GM21381 (cell line): ENCODE results near the gene CADPS.

Experiments used
- ATAC-seq: cut with Tn5 transposase; IDR thresholded peaks from one replicate; pipeline ENCODE4 v1.9.1; 2021; ENCODE audit warnings: mild to moderate bottlenecking, moderate library complexity; ENCODE audit not compliant: unreplicated experiment

Gene CADPS

DNA sequence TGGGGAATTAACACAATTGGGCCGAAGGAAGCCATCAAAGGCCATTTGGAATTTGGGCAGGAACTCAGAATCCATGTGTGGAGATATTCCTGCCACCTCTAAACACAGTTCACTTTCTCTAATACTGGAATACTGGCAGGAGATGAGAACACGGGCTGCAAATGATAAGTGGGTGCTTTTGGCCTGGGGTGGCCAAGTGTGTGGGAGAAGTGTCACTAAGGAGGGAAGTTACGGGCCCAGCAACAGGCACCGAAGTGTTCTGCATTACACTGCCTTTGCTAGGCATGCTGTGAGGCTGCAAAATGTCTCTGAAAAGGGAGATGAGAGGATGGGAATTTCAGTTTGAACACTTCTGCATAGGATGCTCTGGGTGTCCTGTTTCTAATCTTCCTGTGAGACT lies 412.4 kb downstream of the CADPS start:
- no peak for ATAC-seq

DNA sequence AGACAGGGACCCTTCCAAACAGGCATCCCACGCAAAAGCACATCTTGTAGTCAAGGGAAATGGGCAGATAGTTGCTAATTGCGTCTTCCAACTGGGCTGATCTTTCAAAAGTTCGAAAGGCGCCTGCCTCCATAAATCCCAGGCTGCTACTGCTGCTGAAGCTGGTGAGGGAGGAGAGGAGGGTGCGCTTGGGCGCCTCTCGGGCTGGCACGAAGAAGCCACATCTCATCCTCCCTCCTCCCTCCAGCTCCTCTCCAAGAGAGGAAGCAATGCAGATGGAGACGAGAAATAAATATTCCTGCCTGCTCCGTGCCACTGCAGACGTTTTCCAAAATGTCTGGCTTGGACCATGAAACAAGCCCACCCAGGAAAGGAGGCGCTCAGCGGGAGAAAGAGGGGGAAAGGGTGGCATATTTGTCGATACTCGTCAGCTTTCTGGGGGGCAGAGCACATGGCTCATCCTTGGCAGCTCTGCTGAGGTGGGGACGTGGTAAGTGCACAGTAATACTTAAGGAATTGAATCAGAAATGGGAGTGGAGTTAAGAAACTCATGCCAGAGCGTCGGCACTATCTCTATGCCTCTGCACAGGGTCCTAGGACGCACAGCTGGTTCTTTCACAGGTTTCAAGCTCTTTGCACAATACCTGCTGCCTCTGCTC lies 413.0 kb downstream of the CADPS start:
- ATAC-seq: no peak

DNA sequence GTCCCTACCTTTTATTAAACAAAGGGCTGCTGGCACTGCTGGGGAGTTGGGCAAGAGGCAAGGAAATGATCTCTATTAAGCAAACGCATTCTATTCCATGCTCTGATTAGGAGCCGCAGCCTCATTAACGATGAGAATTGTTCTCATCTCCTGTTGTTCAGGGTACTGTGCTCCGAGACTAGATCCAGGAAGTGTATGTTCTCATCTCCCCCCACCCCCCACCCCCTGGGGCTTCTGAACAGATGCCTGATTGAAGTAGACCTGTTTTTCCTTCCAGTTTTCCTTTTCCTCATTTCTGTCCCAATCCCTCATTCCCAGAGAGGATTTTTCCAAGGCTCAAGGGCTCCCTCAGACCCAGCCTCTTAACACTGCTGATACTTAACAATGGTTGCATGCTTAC lies 420.3 kb downstream of the CADPS start:
- ATAC-seq: no peak

DNA sequence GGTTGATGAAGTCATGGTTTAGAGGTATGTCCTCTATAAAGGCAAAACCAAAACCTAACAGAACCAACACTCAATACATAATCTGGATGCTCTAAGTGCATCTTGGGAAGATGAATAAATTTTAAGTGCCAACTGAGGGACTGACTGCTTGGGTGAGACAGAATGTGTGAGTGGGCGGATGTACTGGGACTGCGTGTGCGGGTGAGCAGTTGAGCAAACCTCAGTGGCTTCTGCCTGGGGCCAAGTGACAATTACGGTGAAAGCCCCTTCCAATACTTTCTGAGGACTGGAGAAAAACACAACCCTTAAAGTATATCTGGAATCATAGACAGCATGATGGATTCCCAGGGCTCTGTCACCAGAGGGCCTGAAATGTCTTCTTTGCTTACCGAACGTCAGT lies 421.8 kb downstream of the CADPS start:
- no peak for ATAC-seq

DNA sequence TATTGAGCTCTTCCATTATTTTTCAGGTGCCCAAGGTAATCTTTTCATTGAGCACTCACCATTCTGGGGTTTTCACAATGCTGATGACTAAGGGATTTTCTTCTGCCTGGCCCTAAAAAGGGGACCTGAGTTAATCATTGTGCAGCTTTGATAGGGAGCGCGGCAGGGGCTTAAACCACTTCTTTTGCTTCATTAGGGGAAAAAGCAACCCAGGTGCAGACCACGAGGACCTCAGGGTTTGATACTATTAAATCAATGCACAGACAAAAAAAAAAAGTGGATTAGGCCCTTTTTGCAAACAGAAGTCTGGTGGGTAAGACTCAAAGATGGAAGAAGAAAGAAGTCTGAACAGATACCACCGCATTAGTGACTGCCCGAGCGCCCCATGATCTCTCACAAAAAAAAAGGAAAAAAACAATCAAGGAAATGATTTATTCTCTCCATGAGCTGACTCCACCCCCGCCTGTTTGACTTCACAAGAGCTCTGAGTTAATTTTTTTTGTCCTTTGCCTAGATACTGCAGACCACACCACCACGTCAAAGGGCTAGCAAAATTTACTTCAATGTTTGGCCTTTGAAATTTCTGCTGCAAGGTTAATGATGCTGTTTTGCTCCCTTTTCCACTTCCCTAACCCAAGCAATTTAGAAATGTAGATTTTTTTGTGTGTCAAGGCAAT lies 423.9 kb downstream of the CADPS start:
- no peak for ATAC-seq

DNA sequence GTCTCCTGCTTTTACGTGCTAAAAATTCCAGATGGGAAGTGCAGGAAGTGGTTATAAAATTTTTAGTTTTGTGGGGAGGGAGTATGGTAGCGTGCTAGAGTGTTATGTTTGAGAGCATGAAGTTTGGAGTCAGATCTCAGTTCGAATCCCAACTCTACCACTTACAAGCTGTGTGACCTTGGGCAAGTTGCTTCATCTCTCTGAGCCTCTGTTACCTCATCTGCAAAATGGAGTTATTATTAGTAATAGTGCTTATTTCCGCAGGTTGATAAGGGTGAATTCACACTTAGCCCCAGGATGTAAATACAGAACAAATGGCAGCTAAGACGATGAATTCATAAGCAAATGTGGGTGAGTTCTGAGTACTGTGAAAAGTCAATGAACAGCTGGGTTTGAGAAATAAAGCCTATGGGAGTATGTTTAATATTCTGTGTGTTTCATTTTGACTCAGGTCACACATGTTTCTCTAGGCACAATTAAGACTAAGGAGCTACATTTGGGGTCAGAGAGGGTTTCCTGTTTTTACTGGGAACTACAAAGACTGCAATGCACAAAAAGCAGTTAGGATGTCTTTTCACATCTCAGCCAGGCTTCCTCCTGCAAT lies 428.8 kb downstream of the CADPS start:
- no peak for ATAC-seq

DNA sequence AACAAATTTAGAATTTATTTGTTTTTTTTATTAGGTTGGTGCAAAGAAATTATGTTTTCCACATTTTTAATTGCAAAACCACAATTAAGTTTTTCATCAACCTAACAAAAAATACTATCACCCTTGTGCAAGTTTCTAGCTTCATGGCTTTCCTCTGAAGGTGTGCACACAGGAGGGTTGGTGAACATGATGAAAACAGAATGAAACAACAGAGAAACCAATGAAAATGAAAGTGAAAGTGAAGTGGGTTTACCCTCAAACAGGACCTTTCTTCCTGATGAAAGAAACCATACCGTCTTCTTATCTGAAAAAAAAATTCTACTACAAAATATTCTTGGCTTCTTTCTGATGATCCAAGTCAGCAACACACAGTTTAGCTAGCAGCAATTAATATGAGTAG lies 429.9 kb downstream of the CADPS start:
- ATAC-seq: no peak

DNA sequence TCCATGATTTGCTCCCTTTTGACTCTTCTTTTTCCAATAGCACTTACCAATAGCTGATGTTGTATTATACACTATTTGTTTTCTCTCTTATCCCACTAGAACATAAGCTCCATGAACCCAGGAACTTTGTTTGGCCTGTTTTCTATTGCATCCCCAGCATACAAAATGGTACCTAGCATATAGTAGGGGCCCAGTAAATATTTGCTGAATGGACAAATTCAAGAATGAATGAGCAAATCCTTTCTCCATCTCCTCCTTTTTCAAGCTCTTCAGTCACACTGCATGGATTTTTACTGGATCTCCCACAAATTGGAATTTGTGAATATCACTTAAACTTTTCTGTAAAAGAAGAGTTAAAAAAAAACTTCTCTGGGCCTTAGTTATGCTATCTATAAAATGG lies 435.2 kb downstream of the CADPS start:
- no peak for ATAC-seq

DNA sequence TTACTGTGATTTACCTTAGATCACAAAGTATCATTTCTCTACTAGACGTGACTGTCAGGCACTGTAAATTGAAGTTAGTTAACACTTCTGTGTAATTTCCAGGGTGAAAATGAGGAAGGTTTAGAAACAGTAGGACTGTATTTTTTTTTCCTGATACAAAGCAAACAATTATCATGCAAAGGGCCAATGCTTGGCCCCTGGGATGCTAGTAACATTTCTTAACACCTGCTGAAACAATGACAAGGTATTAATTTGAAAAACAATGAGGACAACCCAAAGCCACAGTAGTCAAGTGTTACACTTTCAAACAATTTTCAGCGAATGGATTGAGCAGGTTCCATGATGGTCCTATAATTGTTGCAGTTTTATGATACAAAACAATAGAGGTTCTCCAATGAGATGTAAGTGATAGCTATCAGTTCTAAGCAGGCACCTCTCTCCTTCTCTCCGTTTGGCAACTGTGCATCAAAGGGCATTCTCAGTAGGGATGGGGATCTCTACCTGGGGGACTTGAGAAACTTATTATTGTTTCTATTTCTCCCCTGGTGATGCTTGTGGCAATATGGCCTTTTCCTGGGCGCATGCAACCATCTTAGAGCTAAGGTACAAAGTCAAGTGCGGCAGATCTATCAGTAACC lies 435.9 kb downstream of the CADPS start:
- no peak for ATAC-seq

DNA sequence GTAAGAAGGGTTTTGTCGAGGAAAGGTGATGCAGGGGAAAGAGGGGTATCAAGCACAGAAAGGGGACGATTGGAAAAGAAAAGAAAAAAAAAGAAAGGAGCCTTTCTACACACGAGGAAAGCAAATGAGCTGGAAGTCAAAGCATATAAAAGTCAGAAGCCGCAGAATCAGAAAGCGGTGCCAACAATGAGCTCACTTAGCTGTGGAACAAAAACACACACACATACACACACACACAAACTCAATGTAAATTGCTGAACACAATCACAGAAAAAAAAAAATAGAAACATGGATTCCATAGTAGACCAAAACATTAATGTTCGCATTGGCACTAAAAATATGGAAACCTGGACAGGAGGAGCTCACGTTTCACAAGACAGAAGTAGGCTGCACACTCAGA lies 438.4 kb downstream of the CADPS start:
- ATAC-seq: no peak

DNA sequence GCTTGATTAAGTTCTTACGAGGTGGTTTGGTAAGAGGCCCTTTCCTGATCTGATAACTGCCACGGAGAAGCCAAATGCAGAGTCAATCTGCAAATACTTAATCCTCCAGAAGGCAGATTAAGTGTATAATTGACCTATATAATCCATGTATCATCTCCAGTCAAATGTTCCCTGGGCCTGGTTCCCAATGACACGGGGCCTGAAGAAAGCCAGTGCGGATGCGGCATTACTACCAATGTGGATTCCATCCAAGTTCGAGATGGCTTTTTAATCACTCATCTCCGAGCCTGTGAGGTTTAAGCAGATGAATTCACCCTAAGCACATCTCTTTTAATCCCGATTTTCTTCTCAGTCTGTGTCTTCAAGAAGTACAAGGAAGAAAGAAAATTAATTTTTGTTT lies 441.8 kb downstream of the CADPS start:
- ATAC-seq: no peak

DNA sequence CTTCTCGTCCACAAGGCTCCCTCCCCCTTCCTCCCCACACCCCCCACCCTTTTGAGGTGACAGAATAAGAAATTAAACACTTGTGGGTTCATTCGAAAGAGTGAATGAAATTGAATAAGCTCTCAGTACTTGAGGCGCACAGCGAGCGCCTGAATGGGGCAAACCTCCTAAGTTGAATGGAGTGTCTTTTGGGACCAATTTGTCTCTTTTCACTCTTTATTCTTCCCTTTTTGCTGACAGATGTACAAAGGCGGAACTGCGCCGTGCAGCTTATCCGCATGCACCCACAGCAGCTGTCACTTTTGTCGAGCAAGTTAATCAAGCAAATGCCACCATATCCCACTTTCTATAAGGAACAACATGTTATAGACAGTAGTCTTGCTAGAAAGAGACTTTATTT lies 454.0 kb downstream of the CADPS start:
- ATAC-seq: no peak

DNA sequence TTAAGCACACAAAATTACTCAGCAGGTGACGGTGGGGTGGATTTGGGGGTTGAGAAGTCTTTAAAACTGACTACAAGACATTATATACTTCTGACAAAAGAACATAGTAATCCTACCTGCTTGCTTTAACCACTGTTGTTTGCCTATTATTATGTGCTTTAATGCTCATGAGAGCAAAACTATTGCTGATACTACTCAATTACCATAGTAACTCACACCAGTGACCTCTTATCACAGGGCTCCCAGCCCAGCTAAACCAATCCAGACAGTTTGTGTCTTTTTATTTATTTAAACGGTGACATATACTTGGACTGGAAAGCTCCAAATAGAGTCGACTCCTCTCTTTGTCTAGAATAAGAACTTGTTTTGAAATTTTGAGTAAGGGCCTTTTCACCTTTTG lies 459.1 kb downstream of the CADPS start:
- no peak for ATAC-seq

DNA sequence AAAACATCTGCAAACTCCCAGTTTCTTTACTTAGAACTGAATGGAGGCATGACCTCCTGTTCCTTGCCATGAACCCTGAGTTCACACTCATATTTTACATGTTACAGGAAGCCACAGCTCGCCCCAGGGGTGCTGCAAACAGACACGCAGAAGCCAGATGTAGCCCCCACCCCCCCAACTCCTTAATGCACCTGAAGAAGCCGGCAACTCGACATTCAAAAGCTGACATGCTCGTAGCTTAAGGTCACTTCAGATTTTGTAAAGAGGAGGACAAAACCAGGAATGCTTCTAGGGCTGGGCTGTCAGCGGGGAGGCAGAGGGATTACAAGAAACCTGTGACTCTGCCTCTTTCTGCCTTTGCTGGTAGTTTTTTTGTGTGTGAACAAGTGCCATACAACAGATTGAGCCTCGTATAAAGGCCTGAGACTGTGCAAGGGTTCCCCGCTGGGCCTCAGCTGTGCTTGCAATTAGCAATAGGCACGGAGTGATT lies 459.9 kb downstream of the CADPS start:
- no peak for ATAC-seq

DNA sequence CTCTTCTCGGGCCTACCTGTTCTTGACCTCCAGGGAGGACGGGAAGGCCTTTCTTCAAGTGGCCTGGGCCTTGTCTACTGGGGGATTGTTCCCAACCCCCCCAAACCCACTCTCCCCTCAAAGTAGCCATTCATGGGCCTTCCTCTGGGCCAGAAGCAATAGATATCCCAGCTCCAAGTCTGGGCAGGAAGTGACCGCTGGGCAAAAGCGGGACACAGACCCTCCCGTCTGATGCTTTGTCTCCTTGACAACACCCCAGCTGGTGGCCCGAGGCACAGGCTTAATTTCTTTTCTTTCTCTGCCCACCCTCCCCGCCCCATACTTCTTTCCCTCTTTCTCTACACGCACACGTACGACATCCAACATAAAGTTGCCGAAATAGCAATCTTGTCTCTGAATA lies 460.4 kb downstream of the CADPS start:
- no peak for ATAC-seq

DNA sequence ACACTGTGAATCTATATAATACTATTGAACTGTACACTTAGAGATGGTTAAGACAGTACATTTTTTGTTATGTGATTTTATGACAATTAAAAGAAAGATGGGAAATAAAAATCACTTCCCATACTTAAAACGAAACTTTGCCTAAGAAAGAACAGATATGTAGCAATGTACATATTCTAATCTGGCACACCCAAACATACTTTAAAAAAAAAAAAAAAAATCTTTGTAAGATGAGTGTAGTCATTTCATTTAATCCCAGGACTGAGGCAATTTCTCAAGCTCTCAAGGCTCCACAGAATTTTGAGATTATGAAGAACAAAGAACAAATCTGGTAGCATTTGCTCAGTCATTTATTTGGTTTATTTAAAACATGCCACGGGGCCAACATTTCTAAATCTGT lies 461.5 kb downstream of the CADPS start:
- ATAC-seq: no peak

DNA sequence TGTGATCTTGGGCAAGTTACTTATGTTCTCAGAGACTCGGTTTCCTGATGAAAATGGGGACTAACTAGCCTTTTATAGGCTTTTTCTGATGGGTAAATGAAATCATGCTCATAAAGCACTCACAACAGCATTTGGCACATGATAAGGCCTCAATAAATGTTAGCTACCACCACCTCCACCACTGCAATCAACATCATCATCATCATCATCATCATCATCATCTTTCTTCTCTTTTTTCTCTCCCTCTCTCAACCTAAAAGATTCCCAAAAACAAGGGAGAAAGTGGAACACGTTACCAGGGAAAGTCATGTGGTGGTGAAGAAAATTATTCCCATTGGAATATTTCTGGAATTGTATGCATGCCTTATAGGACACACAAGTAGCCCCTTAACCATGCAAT lies 468.3 kb downstream of the CADPS start:
- no peak for ATAC-seq

DNA sequence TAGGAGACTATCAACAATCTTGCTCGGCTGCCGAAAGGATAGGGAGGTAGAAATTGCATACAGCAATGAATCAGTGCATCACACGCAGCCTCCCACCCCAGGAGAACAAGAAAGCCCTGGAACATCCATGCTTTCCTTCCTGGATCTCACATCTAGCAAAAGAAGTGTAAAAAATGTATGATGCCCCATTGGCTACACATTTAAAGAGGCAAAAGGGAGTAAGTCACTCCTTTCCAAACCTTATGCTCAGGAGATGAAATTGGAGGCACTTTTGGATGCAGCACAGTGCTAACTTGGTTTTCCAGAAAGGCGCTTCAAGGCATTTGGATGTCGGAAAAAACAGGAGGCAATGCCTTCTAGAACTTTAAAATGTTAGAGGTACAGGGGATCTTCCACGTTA lies 469.6 kb downstream of the CADPS start:
- no peak for ATAC-seq

DNA sequence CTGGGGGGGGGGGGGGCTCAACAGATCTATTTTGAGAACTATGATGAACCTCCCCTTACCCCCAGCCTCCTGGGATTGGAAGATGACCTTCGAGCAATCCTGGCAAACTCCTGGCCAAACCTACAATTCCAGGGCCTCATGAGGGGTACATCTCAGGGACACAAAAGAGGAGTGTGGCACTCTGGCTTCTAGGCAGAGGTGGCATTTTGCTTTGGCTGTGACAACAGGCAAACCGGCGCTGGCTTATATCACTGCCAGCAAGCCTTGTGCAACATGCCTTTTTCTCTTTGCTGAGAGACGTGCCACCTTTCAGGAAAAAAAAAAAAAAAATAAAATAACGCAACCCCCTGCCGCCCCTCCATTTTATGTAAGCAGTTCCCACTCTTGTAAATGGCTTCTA lies 470.1 kb downstream of the CADPS start:
- ATAC-seq: no peak

DNA sequence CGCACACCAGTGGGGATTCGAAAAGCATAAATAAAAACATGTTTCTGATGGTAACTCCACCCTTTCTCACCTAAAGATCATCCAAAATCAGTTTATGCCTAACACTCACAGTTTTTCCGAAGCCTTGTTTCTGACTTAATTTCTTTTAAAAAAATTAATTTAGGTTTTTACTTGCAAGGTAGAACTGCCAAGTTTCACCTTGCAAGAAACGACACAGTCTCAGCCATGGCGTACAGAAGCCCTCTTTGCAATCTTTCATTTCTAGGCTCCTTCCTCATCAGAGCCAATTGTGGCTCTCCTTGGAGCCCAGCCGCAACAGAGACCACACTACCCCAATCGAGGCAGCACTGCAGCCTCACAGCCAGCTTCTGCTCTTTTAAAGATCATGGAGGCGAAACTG lies 470.9 kb downstream of the CADPS start:
- ATAC-seq: no peak

DNA sequence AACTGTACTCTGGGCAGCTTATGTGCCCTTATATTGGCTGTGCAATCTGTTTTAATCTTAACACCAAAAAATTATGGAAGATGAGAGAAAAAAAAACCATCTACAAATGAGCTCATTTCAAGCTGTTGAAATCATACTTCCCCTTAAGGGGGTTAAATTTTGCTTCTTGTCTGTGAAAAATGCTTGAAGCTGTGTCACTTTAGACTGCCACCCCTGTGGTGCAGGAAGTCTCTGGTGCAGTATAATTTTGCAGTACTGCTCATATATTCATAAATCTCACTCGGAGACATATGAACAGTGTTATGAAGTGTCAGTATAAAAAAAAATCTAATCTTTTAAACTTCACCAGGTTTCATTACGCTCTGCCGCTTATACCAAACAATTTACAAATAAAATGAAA lies 471.5 kb downstream of the CADPS start:
- no peak for ATAC-seq
